GM19035 (cell line): ENCODE results near the gene CHST8.
"Not testable (repeated sequence)": the region's sequence is repeated elsewhere in the genome, so short reads cannot be mapped to it uniquely, and the experiment has no call there.

Experiments used
- ATAC-seq: cut with Tn5 transposase; IDR thresholded peaks from one replicate; pipeline ENCODE4 v1.9.1; 2021; ENCODE audit not compliant: unreplicated experiment

CHST8 gene

GRCh38 chr19:33688171-33688992, 66.6 kb downstream of the CHST8 start:
- ATAC-seq, result no peak

- ATAC-seq, result no peak
These were observed 67.5 kb downstream of the CHST8 start for GRCh38 chr19:33689138-33689746.

GRCh38 chr19:33689868-33690267, 68.1 kb downstream of the CHST8 start:
- no peak for ATAC-seq

GRCh38 chr19:33690378-33691029, 68.8 kb downstream of the CHST8 start:
- no peak for ATAC-seq

GRCh38 chr19:33691030-33691427, 69.3 kb downstream of the CHST8 start:
- ATAC-seq, result no peak

- no peak for ATAC-seq
These were observed 70.0 kb downstream of the CHST8 start for GRCh38 chr19:33691736-33692135.

- no peak for ATAC-seq
These were observed 71.9 kb downstream of the CHST8 start for GRCh38 chr19:33693678-33694077.

GRCh38 chr19:33695547-33695946, 73.8 kb downstream of the CHST8 start:
- ATAC-seq, result not testable (repeated sequence)

GRCh38 chr19:33697766-33698165, 76.0 kb downstream of the CHST8 start:
- ATAC-seq, result no peak

GRCh38 chr19:33698576-33699435, 77.1 kb downstream of the CHST8 start:
- ATAC-seq, result no peak

GRCh38 chr19:33699754-33700407, 78.1 kb downstream of the CHST8 start:
- ATAC-seq, result no peak

- no peak for ATAC-seq
These were observed 78.8 kb downstream of the CHST8 start for GRCh38 chr19:33700408-33701013.

- ATAC-seq, result no peak
These were observed 79.8 kb downstream of the CHST8 start for GRCh38 chr19:33701565-33701964.

GRCh38 chr19:33702606-33703437, 81.1 kb downstream of the CHST8 start:
- no peak for ATAC-seq

GRCh38 chr19:33703438-33703750, 81.6 kb downstream of the CHST8 start:
- ATAC-seq, result no peak

- ATAC-seq, result no peak
These were observed 82.1 kb downstream of the CHST8 start for GRCh38 chr19:33703821-33704220.

GRCh38 chr19:33704271-33704670, 82.5 kb downstream of the CHST8 start:
- no peak for ATAC-seq

GRCh38 chr19:33705090-33705847, 83.5 kb downstream of the CHST8 start:
- ATAC-seq, result no peak

- ATAC-seq, result no peak
These were observed 84.1 kb downstream of the CHST8 start for GRCh38 chr19:33705860-33706259.
